Peyer's patch (tissue), 4 donors: ENCODE measurements around the gene GNG13.

Experiments used
- CTCF ChIP-seq, 6 experiments: fragments of 450-650 bp in 4 of 6; fragments of 200-600 bp in 2 of 6; sonication (generic) in 1 of 6; IDR thresholded peaks; one replicate each; pipeline ENCODE4 v1.5.1; 2017 to 2019; ENCODE audit warnings: antibody characterized with exemption in 6 of 6, mild to moderate bottlenecking in 3 of 6, moderate library complexity in 1 of 6
- POLR2A ChIP-seq, 2 donors: fragments of 450-650 bp; IDR thresholded peaks; one replicate each; pipeline ENCODE4 v1.5.1; 2017; ENCODE audit warnings: antibody characterized with exemption in 2 of 2, mild to moderate bottlenecking in 2 of 2, moderate library complexity in 2 of 2

GRCh38 chr16:778447-778846 lies 22.1 kb downstream of the GNG13 start:
- no peak for TF ChIP-seq CTCF (IDR thresholded peaks at IDR 0.05)
- no peak for TF ChIP-seq POLR2A (IDR thresholded peaks at IDR 0.05)
